SU-DHL-6 (cell line): ENCODE results near the gene AATK.

ENCODE experiments used
- H2AFZ ChIP-seq: fragments of 200-600 bp; sonication (generic); 2 replicates; pipeline ENCODE4 v1.6.1; 2014; ENCODE audit warnings: low read depth, mild to moderate bottlenecking, moderate library complexity, mixed read lengths, antibody characterized with exemption, low read length; ENCODE audit not compliant: severe bottlenecking
- H3F3A ChIP-seq: fragments of 200-600 bp; shearing (Covaris generic); 2 replicates; pipeline ENCODE4 v1.6.0; 2016; ENCODE audit warnings: antibody characterized with exemption, mild to moderate bottlenecking; ENCODE audit not compliant: insufficient read depth
- H3K27ac ChIP-seq: fragments of 200-600 bp; sonication (generic); 2 replicates; pipeline ENCODE4 v1.5.1; 2016; ENCODE audit warnings: low read depth, mild to moderate bottlenecking, low read length, moderate library complexity, mixed read lengths
- H3K27me3 ChIP-seq: fragments of 200-600 bp; sonication (generic), shearing (Covaris generic); 2 replicates; pipeline ENCODE4 v1.6.0; 2014; ENCODE audit warnings: mild to moderate bottlenecking, low read length
- H3K36me3 ChIP-seq: fragments of 200-600 bp; sonication (generic); 2 replicates; pipeline ENCODE4 v1.6.1; 2014; ENCODE audit warnings: mild to moderate bottlenecking, low read length, mixed read lengths
- H3K4me2 ChIP-seq: fragments of 300-600, 200-600 bp; shearing (Covaris generic), sonication (generic); 2 replicates; pipeline ENCODE4 v1.6.0; 2014; ENCODE audit warnings: low read length, low read depth, mild to moderate bottlenecking; ENCODE audit not compliant: poor library complexity, severe bottlenecking
- H3K4me3 ChIP-seq: fragments of 200-600 bp; sonication (generic); 2 replicates; pipeline ENCODE4 v1.5.1; 2014; ENCODE audit warnings: antibody characterized with exemption, low read length, mild to moderate bottlenecking, mixed read lengths; ENCODE audit not compliant: insufficient read depth, poor library complexity, severe bottlenecking
- H3K79me2 ChIP-seq: fragments of 200-600 bp; sonication (generic); 2 replicates; pipeline ENCODE4 v1.6.1; 2014; ENCODE audit warnings: mild to moderate bottlenecking, low read length, moderate library complexity; ENCODE audit not compliant: insufficient read depth
- H3K9ac ChIP-seq: fragments of 200-600 bp; sonication (generic); 2 replicates; pipeline ENCODE4 v1.7.0; 2014; ENCODE audit warnings: mild to moderate bottlenecking, low read length
- H3K9me2 ChIP-seq: fragments of 200-600 bp; sonication (generic); replicated peaks from 2 replicates; pipeline ENCODE4 v1.6.1; 2014; ENCODE audit warnings: low read length; ENCODE audit not compliant: insufficient read depth
- H3K9me3 ChIP-seq: fragments of 200-600 bp; sonication (generic); 2 replicates; pipeline ENCODE4 v1.6.1; 2014; ENCODE audit warnings: low read length, mixed read lengths; ENCODE audit not compliant: insufficient read depth
- H4K20me1 ChIP-seq: fragments of 200-600 bp; sonication (generic); 2 replicates; pipeline ENCODE4 v1.6.1; 2014; ENCODE audit warnings: low read depth, mild to moderate bottlenecking, antibody characterized with exemption, low read length, moderate library complexity, mixed read lengths
- EZH2phosphoT487 ChIP-seq: fragments of 200-600 bp; sonication (generic), shearing (Covaris generic); conservative IDR thresholded peaks from 2 replicates; pipeline ENCODE4 v1.6.1; 2018; ENCODE audit warnings: mild to moderate bottlenecking, antibody characterized with exemption, low read length, moderate library complexity, mixed read lengths
- TF ChIP-seq, protein P1 (sequence below): fragments of 200-600 bp; sonication (generic); IDR thresholded peaks from one replicate; pipeline ENCODE4 v1.5.1; 2017; ENCODE audit warnings: antibody characterized with exemption, mild to moderate bottlenecking, low read length, moderate library complexity; ENCODE audit not compliant: insufficient read depth, poor library complexity, severe bottlenecking

The AATK gene

GRCh38 chr17:81094509-81095382 lies 71.3 kb downstream of the AATK start:
- Histone ChIP-seq H3K9me3 (no peaks in the 10 kb centered on the region), H3K27ac (no peak overlapping the region), H3K79me2 (no peaks in the 10 kb centered on the region), H3F3A (no peaks in the 10 kb centered on the region), H3K9me2 (no peaks in the 10 kb centered on the region), H3K36me3 (no peaks in the 10 kb centered on the region), H2AFZ (no peak overlapping the region), H3K4me3 (no peak overlapping the region), H3K4me2 (no peak overlapping the region), H3K27me3 (no peaks in the 10 kb centered on the region), H3K9ac (no peak overlapping the region), H4K20me1 (no peaks in the 10 kb centered on the region)
- no peak for TF ChIP-seq EZH2phosphoT487
- TF ChIP-seq, protein P1, sequence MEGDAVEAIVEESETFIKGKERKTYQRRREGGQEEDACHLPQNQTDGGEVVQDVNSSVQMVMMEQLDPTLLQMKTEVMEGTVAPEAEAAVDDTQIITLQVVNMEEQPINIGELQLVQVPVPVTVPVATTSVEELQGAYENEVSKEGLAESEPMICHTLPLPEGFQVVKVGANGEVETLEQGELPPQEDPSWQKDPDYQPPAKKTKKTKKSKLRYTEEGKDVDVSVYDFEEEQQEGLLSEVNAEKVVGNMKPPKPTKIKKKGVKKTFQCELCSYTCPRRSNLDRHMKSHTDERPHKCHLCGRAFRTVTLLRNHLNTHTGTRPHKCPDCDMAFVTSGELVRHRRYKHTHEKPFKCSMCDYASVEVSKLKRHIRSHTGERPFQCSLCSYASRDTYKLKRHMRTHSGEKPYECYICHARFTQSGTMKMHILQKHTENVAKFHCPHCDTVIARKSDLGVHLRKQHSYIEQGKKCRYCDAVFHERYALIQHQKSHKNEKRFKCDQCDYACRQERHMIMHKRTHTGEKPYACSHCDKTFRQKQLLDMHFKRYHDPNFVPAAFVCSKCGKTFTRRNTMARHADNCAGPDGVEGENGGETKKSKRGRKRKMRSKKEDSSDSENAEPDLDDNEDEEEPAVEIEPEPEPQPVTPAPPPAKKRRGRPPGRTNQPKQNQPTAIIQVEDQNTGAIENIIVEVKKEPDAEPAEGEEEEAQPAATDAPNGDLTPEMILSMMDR, result no peak

- no peaks in the 10 kb centered on the region for H3K79me2 ChIP-seq
- TF ChIP-seq, protein P1, result no peak
- TF ChIP-seq EZH2phosphoT487, result no peak
- no peaks in the 10 kb centered on the region for H4K20me1 ChIP-seq
- H2AFZ ChIP-seq, result no peak overlapping the region
- H3K4me3 ChIP-seq, result no peak overlapping the region
- H3K9me2 ChIP-seq, result no peaks in the 10 kb centered on the region
- no peaks in the 10 kb centered on the region for H3F3A ChIP-seq
- no peaks in the 10 kb centered on the region for H3K36me3 ChIP-seq
- H3K9me3 ChIP-seq, result no peaks in the 10 kb centered on the region
- no peak overlapping the region for H3K4me2 ChIP-seq
- H3K27me3 ChIP-seq, result no peaks in the 10 kb centered on the region
- H3K27ac ChIP-seq, result no peak overlapping the region
- H3K9ac ChIP-seq, result no peak overlapping the region
These were observed 72.2 kb downstream of the AATK start for GRCh38 chr17:81093619-81094508.

GRCh38 chr17:81092518-81093095 lies 73.4 kb downstream of the AATK start:
- no peaks in the 10 kb centered on the region for H3F3A ChIP-seq
- H3K9me3 ChIP-seq, result no peaks in the 10 kb centered on the region
- H3K79me2 ChIP-seq, result no peaks in the 10 kb centered on the region
- no peaks in the 10 kb centered on the region for H3K9me2 ChIP-seq
- H3K9ac ChIP-seq, result no peak overlapping the region
- H2AFZ ChIP-seq, result no peak overlapping the region
- no peak overlapping the region for H3K4me3 ChIP-seq
- no peak overlapping the region for H3K27ac ChIP-seq
- no peak for TF ChIP-seq EZH2phosphoT487
- TF ChIP-seq, protein P1, result no peak
- no peaks in the 10 kb centered on the region for H4K20me1 ChIP-seq
- H3K27me3 ChIP-seq, result no peaks in the 10 kb centered on the region
- H3K36me3 ChIP-seq, result no peaks in the 10 kb centered on the region
- H3K4me2 ChIP-seq, result no peak overlapping the region
